ENCODE results near the gene C1orf50.
"Not testable (repeated sequence)": the region's sequence is repeated elsewhere in the genome, so short reads cannot be mapped to it uniquely, and the experiment has no call there.

Gene C1orf50

GRCh38 chr1:42745851-42746250 lies 21.2 kb upstream of the C1orf50 start:
- TF ChIP-seq, protein P1, sequence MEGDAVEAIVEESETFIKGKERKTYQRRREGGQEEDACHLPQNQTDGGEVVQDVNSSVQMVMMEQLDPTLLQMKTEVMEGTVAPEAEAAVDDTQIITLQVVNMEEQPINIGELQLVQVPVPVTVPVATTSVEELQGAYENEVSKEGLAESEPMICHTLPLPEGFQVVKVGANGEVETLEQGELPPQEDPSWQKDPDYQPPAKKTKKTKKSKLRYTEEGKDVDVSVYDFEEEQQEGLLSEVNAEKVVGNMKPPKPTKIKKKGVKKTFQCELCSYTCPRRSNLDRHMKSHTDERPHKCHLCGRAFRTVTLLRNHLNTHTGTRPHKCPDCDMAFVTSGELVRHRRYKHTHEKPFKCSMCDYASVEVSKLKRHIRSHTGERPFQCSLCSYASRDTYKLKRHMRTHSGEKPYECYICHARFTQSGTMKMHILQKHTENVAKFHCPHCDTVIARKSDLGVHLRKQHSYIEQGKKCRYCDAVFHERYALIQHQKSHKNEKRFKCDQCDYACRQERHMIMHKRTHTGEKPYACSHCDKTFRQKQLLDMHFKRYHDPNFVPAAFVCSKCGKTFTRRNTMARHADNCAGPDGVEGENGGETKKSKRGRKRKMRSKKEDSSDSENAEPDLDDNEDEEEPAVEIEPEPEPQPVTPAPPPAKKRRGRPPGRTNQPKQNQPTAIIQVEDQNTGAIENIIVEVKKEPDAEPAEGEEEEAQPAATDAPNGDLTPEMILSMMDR (IDR thresholded peaks at IDR 0.05), result no peak
- H3K27ac ChIP-seq, result no peak overlapping the region
- H3K4me3 ChIP-seq, result no peak overlapping the region
- no peak for DNase-seq (ENCODE audit: low spot score)

GRCh38 chr1:42746436-42747105 lies 20.5 kb upstream of the C1orf50 start:
- Histone ChIP-seq H3K4me3 (no peak overlapping the region), H3K27ac (no peak overlapping the region)
- TF ChIP-seq, protein P1 (IDR thresholded peaks at IDR 0.05), result no peak
- DNase-seq (ENCODE audit: low spot score), result no peak

- H3K27ac ChIP-seq, result no peak overlapping the region
- DNase-seq (ENCODE audit: low spot score), result no peak
- TF ChIP-seq, protein P1 (IDR thresholded peaks at IDR 0.05), result peak; percentile 18
- H3K4me3 ChIP-seq, result no peak overlapping the region
Measured at GRCh38 chr1:42747125-42747524, 19.9 kb upstream of the C1orf50 start.

GRCh38 chr1:42748021-42748420 lies 19.0 kb upstream of the C1orf50 start:
- H3K27ac ChIP-seq, result no peak overlapping the region

GRCh38 chr1:42748461-42749410 lies 18.3 kb upstream of the C1orf50 start:
- TF ChIP-seq, protein P1 (IDR thresholded peaks at IDR 0.05), result no peak
- H3K27ac ChIP-seq, result no peak overlapping the region
- no peak overlapping the region for H3K4me3 ChIP-seq
- DNase-seq (ENCODE audit: low spot score), result no peak

More at GRCh38 chr1:42748021-42748420, 19.0 kb upstream of the C1orf50 start:
- no peak for DNase-seq (ENCODE audit: low spot score)
- TF ChIP-seq, protein P1 (IDR thresholded peaks at IDR 0.05), result no peak
- H3K4me3 ChIP-seq, result no peak overlapping the region

DNA sequence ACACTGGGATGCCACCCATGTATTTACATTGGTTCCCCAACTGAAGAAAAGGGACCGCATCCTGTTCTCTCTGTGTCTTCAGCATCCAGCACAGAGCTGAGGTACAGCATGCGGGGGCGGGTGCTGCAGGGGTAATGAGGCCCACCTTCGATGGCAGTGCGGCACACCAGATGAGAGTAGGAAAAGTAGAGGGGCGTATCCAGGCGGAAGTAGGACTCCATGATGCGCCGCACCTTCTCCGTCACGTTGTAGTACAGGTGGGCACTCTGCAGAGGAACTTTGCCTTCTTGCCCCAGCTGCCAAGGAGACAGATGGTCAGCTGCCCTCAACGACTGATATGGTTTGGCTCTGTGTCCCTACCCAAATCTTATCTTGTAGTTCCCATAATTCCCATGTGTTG lies 17.0 kb upstream of the C1orf50 start:
- Histone ChIP-seq H3K27ac (no peak overlapping the region), H3K4me3 (no peak overlapping the region)
- DNase-seq (ENCODE audit: low spot score), result no peak
- TF ChIP-seq, protein P1 (IDR thresholded peaks at IDR 0.05), result no peak

- not testable (repeated sequence) for H3K4me3 ChIP-seq; H3K27ac ChIP-seq; DNase-seq (ENCODE audit: low spot score)
Measured at GRCh38 chr1:42751511-42752070, 15.5 kb upstream of the C1orf50 start.
